H1 (cell line): ENCODE measurements around the gene LHPP. TPM values are rescaled to one million over a fixed set of nuclear protein-coding genes. Genes with fewer than 3 reads are reported as not detected.

Source experiments
- CTCF ChIA-PET: fragments of 300-600 bp; sonication (Branson Sonifier 250); formaldehyde crosslinking; loops from one replicate; lab custom pipeline; 2021; ENCODE audit not compliant: partially characterized antibody; lab: Charles Lee
- POLR2A ChIA-PET: fragments of 300-600 bp; sonication (Branson Sonifier 250); formaldehyde crosslinking; loops from one replicate; lab custom pipeline; 2021; ENCODE audit warnings: inconsistent platforms; ENCODE audit not compliant: partially characterized antibody; lab: Charles Lee
- DNase-seq, 2 experiments: peaks; one replicate each; pipeline versions ENCODE4 v3.0.0 to v3.0.0-alpha.2; 2010 to 2022; ENCODE audit warnings: low spot score in 2 of 2, low read depth in 1 of 2, mixed read lengths in 1 of 2
- FAIRE-seq: peaks from 2 replicates; lab custom pipeline; 2011; peaks lifted over from hg19 to GRCh38; lab: Jason Lieb, UNC
- H2AFZ ChIP-seq: 2 replicates; pipeline ENCODE4 v1.8.1; 2012; ENCODE audit warnings: low read length, inconsistent platforms
- H2AK5ac ChIP-seq: 2 replicates; pipeline ENCODE4 v1.6.1; 2013; ENCODE audit warnings: low read depth, low read length
- H2BK120ac ChIP-seq: replicated peaks from 2 replicates; pipeline ENCODE3; 2013; ENCODE audit warnings: low read depth, low read length, inconsistent platforms
- H2BK12ac ChIP-seq: 2 replicates; pipeline ENCODE4 v1.6.1; 2013; ENCODE audit warnings: low read depth, low read length
- H2BK15ac ChIP-seq: 2 replicates; pipeline ENCODE4 v1.6.1; 2013; ENCODE audit warnings: low read length
- H2BK20ac ChIP-seq: 2 replicates; pipeline ENCODE4 v1.6.1; 2013; ENCODE audit warnings: low read length
- H2BK5ac ChIP-seq: 2 replicates; pipeline ENCODE4 v1.6.1; 2013; ENCODE audit warnings: low read depth, low read length
- H3K14ac ChIP-seq: 2 replicates; pipeline ENCODE4 v1.6.1; 2013; ENCODE audit warnings: inconsistent platforms; ENCODE audit not compliant: insufficient read length
- H3K18ac ChIP-seq: 2 replicates; pipeline ENCODE4 v1.6.1; 2013; ENCODE audit warnings: low read length; ENCODE audit errors: extremely low read depth
- H3K23ac ChIP-seq: 2 replicates; pipeline ENCODE4 v1.6.1; 2013; ENCODE audit warnings: inconsistent platforms; ENCODE audit not compliant: insufficient read length
- H3K23me2 ChIP-seq: 2 replicates; pipeline ENCODE4 v1.6.1; 2013; ENCODE audit warnings: low read depth, low read length
- H3K27ac ChIP-seq: 2 replicates; pipeline ENCODE4 v1.6.1; 2011; ENCODE audit warnings: low read depth, low read length, inconsistent platforms
- H3K27me3 ChIP-seq, 4 experiments: replicated peaks in 1 of 4; 1 replicate in 1 of 4; 2 replicates in 3 of 4; pipeline versions ENCODE4 v1.6.1 to v1.8.1; 2011 to 2013; ENCODE audit warnings: low read length in 3 of 4, mild to moderate bottlenecking in 3 of 4, inconsistent platforms in 2 of 4, mixed read lengths in 2 of 4, moderate library complexity in 1 of 4; ENCODE audit not compliant: control insufficient read depth in 3 of 4, insufficient read depth in 3 of 4; ENCODE audit errors: extremely low read depth in 1 of 4
- H3K36me3 ChIP-seq, 4 experiments: 2 replicates each; pipeline versions ENCODE4 v1.6.1 to v1.8.1; 2011 to 2013; ENCODE audit warnings: mild to moderate bottlenecking in 4 of 4, low read length in 3 of 4, moderate library complexity in 2 of 4, control low read depth in 1 of 4, inconsistent platforms in 1 of 4; ENCODE audit not compliant: insufficient read depth in 4 of 4, control insufficient read depth in 2 of 4
- H3K4ac ChIP-seq: replicated peaks from 2 replicates; pipeline ENCODE3; 2013; ENCODE audit warnings: low read length, low read depth, mixed read lengths, inconsistent platforms; ENCODE audit not compliant: insufficient read length
- H3K4me1 ChIP-seq, 4 experiments: replicated peaks in 1 of 4; 1 replicate in 1 of 4; 2 replicates in 3 of 4; pipeline versions ENCODE4 v1.6.1 to v1.8.1; 2011 to 2013; ENCODE audit warnings: low read length in 3 of 4, inconsistent platforms in 2 of 4, mixed read lengths in 1 of 4; ENCODE audit not compliant: insufficient read depth in 4 of 4, control insufficient read depth in 3 of 4
- H3K4me2 ChIP-seq, 2 experiments: 2 replicates each; pipeline versions ENCODE4 v1.6.1 to v1.8.1; 2011 to 2013; ENCODE audit warnings: low read depth in 2 of 2, low read length in 2 of 2, control low read depth in 1 of 2, inconsistent platforms in 1 of 2, mild to moderate bottlenecking in 1 of 2; ENCODE audit not compliant: insufficient read depth in 1 of 2
- H3K4me3 ChIP-seq, 4 experiments: fragments of 200-600, 300-600 bp in 1 of 4; sonication (generic), shearing (Covaris generic), sonication (Bioruptor Twin) in 1 of 4; 2 replicates each; pipeline versions ENCODE4 v1.5.1 to v1.8.1; 2011 to 2016; ENCODE audit warnings: low read length in 4 of 4, low read depth in 3 of 4, control low read depth in 2 of 4, inconsistent platforms in 2 of 4, mild to moderate bottlenecking in 2 of 4, mixed read lengths in 1 of 4, moderate library complexity in 1 of 4; ENCODE audit not compliant: insufficient read depth in 2 of 4; ENCODE audit errors: extremely low read depth in 1 of 4
- H3K56ac ChIP-seq: replicated peaks from 2 replicates; pipeline ENCODE3; 2013; ENCODE audit warnings: low read depth, mild to moderate bottlenecking, mixed read lengths, low read length, inconsistent platforms; ENCODE audit not compliant: insufficient read length
- H3K79me1 ChIP-seq: 2 replicates; pipeline ENCODE4 v1.6.1; 2013; ENCODE audit warnings: low read depth, low read length, control low read depth
- H3K79me2 ChIP-seq, 2 experiments: 2 replicates each; pipeline versions ENCODE4 v1.6.1 to v1.8.1; 2012 to 2013; ENCODE audit warnings: low read length in 2 of 2, mild to moderate bottlenecking in 2 of 2, inconsistent platforms in 1 of 2; ENCODE audit not compliant: insufficient read depth in 2 of 2, control insufficient read depth in 1 of 2
- H3K9ac ChIP-seq, 4 experiments: replicated peaks in 1 of 4; 1 replicate in 1 of 4; 2 replicates in 3 of 4; pipeline versions ENCODE4 v1.6.1 to v1.8.1; 2011 to 2013; ENCODE audit warnings: low read depth in 3 of 4, low read length in 3 of 4, control low read depth in 2 of 4, mild to moderate bottlenecking in 2 of 4, moderate library complexity in 2 of 4, inconsistent platforms in 1 of 4; ENCODE audit errors: extremely low read depth in 1 of 4
- H3K9me3 ChIP-seq, 2 experiments: 2 replicates each; pipeline versions ENCODE4 v1.6.1 to v1.8.1; 2012 to 2013; ENCODE audit warnings: mild to moderate bottlenecking in 2 of 2, moderate library complexity in 2 of 2, control low read depth in 1 of 2, inconsistent platforms in 1 of 2, low read depth in 1 of 2, low read length in 1 of 2, mixed read lengths in 1 of 2; ENCODE audit not compliant: insufficient read depth in 2 of 2
- H4K20me1 ChIP-seq, 2 experiments: replicated peaks in 1 of 2; 2 replicates each; pipeline versions ENCODE3 to v1.8.1; 2011 to 2013; ENCODE audit warnings: inconsistent platforms in 2 of 2, low read length in 2 of 2, mild to moderate bottlenecking in 1 of 2; ENCODE audit not compliant: insufficient read depth in 2 of 2, control insufficient read depth in 1 of 2
- H4K5ac ChIP-seq: 2 replicates; pipeline ENCODE4 v1.6.1; 2013; ENCODE audit warnings: low read length, low read depth, mixed read lengths, inconsistent platforms; ENCODE audit not compliant: insufficient read length
- H4K8ac ChIP-seq: 2 replicates; pipeline ENCODE4 v1.8.0; 2013; ENCODE audit warnings: mild to moderate bottlenecking, moderate library complexity, low read length, inconsistent platforms; ENCODE audit not compliant: insufficient read depth; ENCODE audit errors: extremely low read depth
- H4K91ac ChIP-seq: replicated peaks from 2 replicates; pipeline ENCODE3; 2013; ENCODE audit warnings: low read length, mixed read lengths, inconsistent platforms; ENCODE audit not compliant: insufficient read length
- RXRA ChIP-seq: IDR thresholded peaks from 2 replicates; pipeline ENCODE4 v1.6.1; 2011; ENCODE audit warnings: low read depth, mild to moderate bottlenecking, low read length, moderate library complexity; ENCODE audit not compliant: insufficient read depth
- SIN3A ChIP-seq, 2 experiments: IDR thresholded peaks in 1 of 2; conservative IDR thresholded peaks in 1 of 2; 2 replicates each; pipeline ENCODE4 v1.6.1; 2011 to 2012; ENCODE audit warnings: low read length in 2 of 2, improper control_type of control experiment in 1 of 2, low read depth in 1 of 2, mild to moderate bottlenecking in 1 of 2
- TCF12 ChIP-seq: IDR thresholded peaks from 2 replicates; pipeline ENCODE4 v1.6.1; 2011; ENCODE audit warnings: low read depth, mild to moderate bottlenecking, low read length
- TEAD4 ChIP-seq: IDR thresholded peaks from 2 replicates; pipeline ENCODE4 v1.6.1; 2012; ENCODE audit warnings: low read depth, low read length, inconsistent platforms, mixed read lengths
- WGBS, 2 experiments: shearing (Covaris generic) in 1 of 2; methylation state at CpG; one replicate each; pipeline versions ENCODE4 v1.1.6 to v1.1.7; 2013 to 2015; ENCODE audit warnings: low lambda C conversion rate in 2 of 2, mixed read lengths in 2 of 2, inconsistent platforms in 1 of 2, low coverage in 1 of 2, missing lambda C conversion rate in 1 of 2; ENCODE audit not compliant: insufficient replicate concordance in 2 of 2, insufficient coverage in 1 of 2, insufficient read length in 1 of 2; ENCODE audit errors: extremely low coverage in 1 of 2, missing lambda C conversion rate in 1 of 2; 5-methylcytosine and 5-hydroxymethylcytosine counted together
- polyA plus RNA-seq, 7 experiments: library from polyadenylated mRNA; depleted of rRNA in 3 of 7; stranded (reverse) in 5 of 7; unstranded in 2 of 7; fragments of >200 nt in 5 of 7; fragments of 200-250 nt in 2 of 7; gene quantifications; 1 replicate in 5 of 7; 2 replicates in 1 of 7; 4 replicates in 1 of 7; pipeline versions ENCODE4 v1.2.1 to v1.2.3, GENCODE V29; 2011 to 2013; ENCODE audit warnings: missing spikeins in 2 of 7, mixed read lengths in 2 of 7
- total RNA-seq: library from RNA; stranded (reverse); fragmentation: NEBNext Ultra II Directional; extraction: Animal tissue kit (Norgen Biotek cat#: 25700); gene quantifications from 2 replicates; pipeline ENCODE4 v1.2.1, GENCODE V29; 2021

Gene LHPP
- total and polyA plus RNA-seq, 2 of the 8 experiments (the other 6 are each of a cell fraction or from before 2014, with no cell fraction given), result 26.0 to 45.0 TPM

GRCh38 chr10:124465003-124465776, 3.6 kb downstream of the LHPP start:
- H3K9ac ChIP-seq, result no peak overlapping the region
- no peak overlapping the region for H2AK5ac ChIP-seq
- no peak overlapping the region for H3K27ac ChIP-seq
- H2BK15ac ChIP-seq, result no peak overlapping the region; the same call in 1 of the 2 replicates
- no peak overlapping the region for H3K56ac ChIP-seq
- no peak for FAIRE-seq
- no peak for DNase-seq
- H3K79me2 ChIP-seq, result peaks cover 0 to 15% of the 10 kb centered on the region in 2 experiments; a peak in 2 of 4 replicates
- no peaks in the 10 kb centered on the region for H3K27me3 ChIP-seq
- H2BK12ac ChIP-seq, result peak overlapping the region; percentile 13; the same call in 1 of the 2 replicates
- no peaks in the 10 kb centered on the region for H3K36me3 ChIP-seq
- H3K4me2 ChIP-seq, result peak overlapping the region in 1 of 2 experiments; percentile 57; a peak in 1 of 4 replicates
- H2BK120ac ChIP-seq, result no peak overlapping the region
- no peak overlapping the region for H3K14ac ChIP-seq
- peak overlapping the region; percentile 83 for H4K91ac ChIP-seq
- POLR2A ChIA-PET, result interaction anchor here (0.8 to 2.9 kb wide), 10 partner anchors 9 to 112 kb away, joined by 3 to 20 read pairs (median 4); partner anchors contain the start of gene OAT
- H3K4ac ChIP-seq, result no peak overlapping the region
- H3K9me3 ChIP-seq, result no peaks in the 10 kb centered on the region
- peaks cover 0 to 4% of the 10 kb centered on the region in 2 experiments for H4K20me1 ChIP-seq
- 83% methylated on average over 17 of the region's 17 CpGs; no CpG with 5 or more reads in 1 of the 2 experiments for WGBS, 2 experiments
- no peak overlapping the region for H3K18ac ChIP-seq
- no peak overlapping the region for H2AFZ ChIP-seq
- no peak overlapping the region for H4K5ac ChIP-seq
- peak; percentile 65 for TF ChIP-seq TEAD4
- TF ChIP-seq TCF12, result no peak
- no peak for TF ChIP-seq RXRA
- no peak for TF ChIP-seq SIN3A (conservative IDR thresholded peaks at IDR 0.05 in 1 of 2, IDR thresholded peaks at IDR 0.05 in 1 of 2; ENCODE audit: low read depth in 1 of 2, low read length in 2 of 2)
- TF ChIP-seq, all 59 proteins: peak for 1
- Histone ChIP-seq H2BK20ac (peak overlapping the region; percentile 51; the same call in 1 of the 2 replicates), H4K8ac (no peak overlapping the region), H3K4me1 (peaks cover 19 to 46% (median 27%) of the 10 kb centered on the region in 4 experiments), H3K23me2 (peaks cover 5% of the 10 kb centered on the region; the same call in 1 of the 2 replicates), H2BK5ac (peak overlapping the region; percentile 21; the same call in 1 of the 2 replicates), H3K23ac (no peak overlapping the region), H3K79me1 (peaks cover 3% of the 10 kb centered on the region), H3K4me3 (no peak overlapping the region)
- CTCF ChIA-PET, result interaction anchor here (0.5 to 1.3 kb wide), 6 partner anchors 11 to 1438 kb away, joined by 3 to 4 read pairs (median 3); no protein-coding TSS in a partner anchor
